ENCODE data around the gene CDC42EP3.

DNA sequence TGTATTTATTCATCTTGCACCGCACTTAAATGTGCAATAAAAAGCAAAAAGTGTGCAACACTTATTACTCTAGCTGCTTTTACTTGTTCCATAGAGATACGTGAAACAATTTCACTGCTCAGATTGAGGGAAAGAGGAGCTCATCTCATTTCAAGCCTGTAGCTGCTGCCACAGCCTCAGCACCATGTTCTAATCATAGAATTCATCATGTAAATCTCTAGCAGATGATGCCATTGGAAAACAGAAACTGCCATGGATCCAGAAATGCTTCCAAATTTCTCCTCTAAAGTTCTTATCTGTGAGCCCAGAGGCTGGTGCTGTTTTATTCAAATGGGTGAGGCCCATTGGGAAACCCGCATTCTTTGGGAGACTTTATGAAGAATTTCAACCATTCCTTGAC is 2.0 kb downstream of the CDC42EP3 start:
- TF ChIP-seq RAD21 (conservative IDR thresholded peaks at IDR 0.05 in 1 of 2, IDR thresholded peaks at IDR 0.05 in 1 of 2) (no peak), EP300 (IDR thresholded peaks at IDR 0.05) (no peak), JUN (IDR thresholded peaks at IDR 0.05) (no peak), SREBF2 (IDR thresholded peaks at IDR 0.05) (no peak), ZNF302 (CRISPR knock-in tag; IDR thresholded peaks at IDR 0.05) (no peak), ESRRA (IDR thresholded peaks at IDR 0.05; ENCODE audit: borderline replicate concordance, low read length) (no peak)
- TF ChIP-seq, protein P1, sequence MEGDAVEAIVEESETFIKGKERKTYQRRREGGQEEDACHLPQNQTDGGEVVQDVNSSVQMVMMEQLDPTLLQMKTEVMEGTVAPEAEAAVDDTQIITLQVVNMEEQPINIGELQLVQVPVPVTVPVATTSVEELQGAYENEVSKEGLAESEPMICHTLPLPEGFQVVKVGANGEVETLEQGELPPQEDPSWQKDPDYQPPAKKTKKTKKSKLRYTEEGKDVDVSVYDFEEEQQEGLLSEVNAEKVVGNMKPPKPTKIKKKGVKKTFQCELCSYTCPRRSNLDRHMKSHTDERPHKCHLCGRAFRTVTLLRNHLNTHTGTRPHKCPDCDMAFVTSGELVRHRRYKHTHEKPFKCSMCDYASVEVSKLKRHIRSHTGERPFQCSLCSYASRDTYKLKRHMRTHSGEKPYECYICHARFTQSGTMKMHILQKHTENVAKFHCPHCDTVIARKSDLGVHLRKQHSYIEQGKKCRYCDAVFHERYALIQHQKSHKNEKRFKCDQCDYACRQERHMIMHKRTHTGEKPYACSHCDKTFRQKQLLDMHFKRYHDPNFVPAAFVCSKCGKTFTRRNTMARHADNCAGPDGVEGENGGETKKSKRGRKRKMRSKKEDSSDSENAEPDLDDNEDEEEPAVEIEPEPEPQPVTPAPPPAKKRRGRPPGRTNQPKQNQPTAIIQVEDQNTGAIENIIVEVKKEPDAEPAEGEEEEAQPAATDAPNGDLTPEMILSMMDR (IDR thresholded peaks at IDR 0.05), result no peak
- TF ChIP-seq, protein P2, sequence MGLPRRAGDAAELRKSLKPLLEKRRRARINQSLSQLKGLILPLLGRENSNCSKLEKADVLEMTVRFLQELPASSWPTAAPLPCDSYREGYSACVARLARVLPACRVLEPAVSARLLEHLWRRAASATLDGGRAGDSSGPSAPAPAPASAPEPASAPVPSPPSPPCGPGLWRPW (IDR thresholded peaks at IDR 0.05), result no peak

Data from A549 (cell line).